A172 (cell line): ENCODE data around the gene NPAS1. TPM values are rescaled to one million over a fixed set of nuclear protein-coding genes. Genes with fewer than 3 reads are reported as not detected.

Experiments used
- DNase-seq: peaks from one replicate; pipeline ENCODE4 v3.0.0-alpha.2; 2015; ENCODE audit warnings: low spot score
- total RNA-seq: library from RNA; depleted of rRNA; stranded (reverse); fragments of >200 nt; shearing (Covaris generic); gene quantifications from 2 replicates; pipeline ENCODE4 v1.2.3, GENCODE V29; 2014; rRNA removed

The NPAS1 gene, protein sequence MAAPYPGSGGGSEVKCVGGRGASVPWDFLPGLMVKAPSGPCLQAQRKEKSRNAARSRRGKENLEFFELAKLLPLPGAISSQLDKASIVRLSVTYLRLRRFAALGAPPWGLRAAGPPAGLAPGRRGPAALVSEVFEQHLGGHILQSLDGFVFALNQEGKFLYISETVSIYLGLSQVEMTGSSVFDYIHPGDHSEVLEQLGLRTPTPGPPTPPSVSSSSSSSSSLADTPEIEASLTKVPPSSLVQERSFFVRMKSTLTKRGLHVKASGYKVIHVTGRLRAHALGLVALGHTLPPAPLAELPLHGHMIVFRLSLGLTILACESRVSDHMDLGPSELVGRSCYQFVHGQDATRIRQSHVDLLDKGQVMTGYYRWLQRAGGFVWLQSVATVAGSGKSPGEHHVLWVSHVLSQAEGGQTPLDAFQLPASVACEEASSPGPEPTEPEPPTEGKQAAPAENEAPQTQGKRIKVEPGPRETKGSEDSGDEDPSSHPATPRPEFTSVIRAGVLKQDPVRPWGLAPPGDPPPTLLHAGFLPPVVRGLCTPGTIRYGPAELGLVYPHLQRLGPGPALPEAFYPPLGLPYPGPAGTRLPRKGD
- total RNA-seq, result 0.22 TPM in 1 of 2 replicates, not detected in the other

DNA sequence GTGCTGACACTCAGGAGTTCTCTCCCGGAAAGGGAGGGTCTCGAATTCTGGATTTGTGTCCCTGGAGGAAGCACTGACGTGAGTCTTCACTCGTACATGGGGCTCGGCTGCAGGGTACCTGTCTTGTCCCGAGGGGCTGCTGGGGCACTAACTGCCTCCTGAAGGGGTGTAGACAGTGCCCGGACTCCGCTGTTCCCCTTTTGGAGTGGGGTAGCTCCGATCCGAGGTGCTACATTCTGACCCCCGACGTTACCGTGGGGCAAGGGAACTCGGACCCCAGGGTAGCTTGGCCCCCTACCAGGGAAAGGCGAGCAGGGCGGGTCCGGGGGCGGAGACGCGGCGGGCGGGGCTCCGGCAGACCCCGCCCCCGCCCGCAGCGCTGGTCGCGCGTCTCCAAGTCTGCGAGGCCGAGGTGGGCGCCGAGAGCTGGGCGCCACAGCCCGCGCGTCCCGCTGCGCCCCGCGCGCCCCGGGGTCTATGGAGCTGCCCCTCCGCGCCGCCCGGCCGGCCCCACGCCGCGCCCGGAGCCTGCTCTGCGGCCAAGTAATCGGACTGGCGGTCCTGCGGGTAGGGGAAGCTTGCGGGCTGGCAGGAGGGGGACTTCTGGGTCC lies at the start of gene NPAS1:
NPAS1 (plus strand) TSS at position 407 of the 611 bp plus-strand sequence. CDS start 1,211 bp downstream, outside the sequence.
- no peak for DNase-seq

GRCh38 chr19:46970815-46971214 lies 48.8 kb upstream of the NPAS1 start:
- DNase-seq, result peak; percentile 38

DNA sequence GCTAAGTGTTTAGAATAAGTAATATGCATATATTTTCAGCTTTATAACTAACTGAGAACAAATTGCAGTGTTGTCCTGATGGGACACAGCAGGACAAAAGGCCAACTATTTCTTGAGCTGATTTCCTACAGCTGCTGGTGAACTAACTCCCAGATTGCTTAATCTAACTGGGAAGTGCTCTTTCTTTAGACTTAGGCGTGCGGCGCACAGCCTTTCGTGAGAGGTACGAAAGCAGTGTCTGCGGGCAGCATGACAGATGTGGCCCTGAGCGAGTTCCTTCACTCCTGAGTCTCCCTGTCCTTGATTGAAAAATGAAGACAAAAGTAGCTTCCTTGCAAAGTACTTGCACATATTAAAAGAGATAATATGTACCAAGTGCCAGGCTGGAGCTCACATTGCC lies 47.3 kb upstream of the NPAS1 start:
- no peak for DNase-seq

DNA sequence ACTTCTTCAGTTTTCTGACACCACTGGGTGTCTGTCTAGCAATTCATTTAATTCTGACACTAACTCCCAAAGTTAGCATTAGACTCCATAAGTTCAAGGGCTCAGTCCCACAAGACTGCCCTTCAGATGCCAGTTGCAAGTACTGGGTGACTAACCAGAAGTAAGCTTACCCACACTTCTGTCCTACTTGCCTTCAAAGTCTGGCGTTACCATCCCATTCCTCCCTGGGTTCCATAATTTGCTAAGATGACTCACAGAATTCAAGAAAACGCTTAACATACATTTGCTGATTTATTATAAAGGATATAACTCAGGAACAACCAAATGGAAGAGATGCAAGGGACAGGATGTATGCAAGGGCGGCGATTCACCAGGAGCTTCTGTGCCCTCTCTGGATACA lies 45.5 kb upstream of the NPAS1 start:
- no peak for DNase-seq

DNA sequence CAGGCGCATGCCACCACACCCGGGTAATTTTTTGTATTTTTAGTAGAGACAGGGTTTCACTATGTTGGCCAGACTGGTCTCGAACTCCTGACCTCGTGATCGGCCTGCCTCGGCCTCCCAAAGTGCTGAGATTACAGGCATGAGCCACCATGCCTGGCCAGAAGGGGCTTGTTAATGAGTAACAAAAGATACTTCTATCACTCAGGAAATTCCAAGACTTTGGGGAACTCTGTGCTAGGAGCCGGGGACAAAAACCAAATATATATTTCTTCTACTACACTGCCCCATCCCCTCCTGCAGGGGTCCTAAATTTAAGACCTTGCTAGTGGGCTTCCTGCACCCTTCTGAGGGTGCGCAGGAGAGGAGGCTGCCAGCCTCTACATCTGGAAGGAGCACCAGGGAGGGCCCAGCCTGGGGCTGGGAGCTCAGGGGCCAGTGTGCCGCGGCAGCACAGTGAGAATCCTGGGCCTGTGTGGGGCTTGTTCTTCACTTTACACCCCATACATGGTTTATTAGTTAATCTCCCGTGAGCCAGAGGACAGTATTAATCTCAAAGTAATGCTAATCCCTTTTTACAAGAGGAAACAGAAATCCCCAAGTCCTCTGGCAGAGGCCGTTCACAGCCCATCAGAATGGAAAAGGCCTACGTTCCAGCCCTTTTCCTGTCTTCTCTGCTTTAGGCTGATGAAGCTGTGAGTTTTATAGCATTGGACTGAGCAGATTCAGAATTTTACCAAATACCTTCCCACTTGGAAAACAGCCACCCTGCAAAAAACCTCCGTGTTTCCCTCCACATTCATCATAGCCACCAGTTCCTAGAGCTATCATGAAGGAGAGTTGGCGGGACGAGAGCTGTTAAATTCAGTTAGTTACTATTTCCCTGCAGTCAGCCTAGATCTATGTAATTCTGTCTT lies 44.4 kb upstream of the NPAS1 start:
- no peak for DNase-seq

- peak; percentile 84 for DNase-seq
Observed at GRCh38 chr19:46975925-46976782, 43.5 kb upstream of the NPAS1 start.

- DNase-seq, result peak; percentile 61
Observed at GRCh38 chr19:46976845-46977320, 42.8 kb upstream of the NPAS1 start.

- DNase-seq, result no peak
Observed at GRCh38 chr19:46977548-46977947, 42.1 kb upstream of the NPAS1 start.

- no peak for DNase-seq
Observed at GRCh38 chr19:46978171-46978869, 41.3 kb upstream of the NPAS1 start.

- DNase-seq, result no peak
Observed at GRCh38 chr19:46979126-46980105, 40.2 kb upstream of the NPAS1 start.

GRCh38 chr19:46980761-46981160 lies 38.9 kb upstream of the NPAS1 start:
- DNase-seq, result no peak

GRCh38 chr19:46981286-46981945 lies 38.2 kb upstream of the NPAS1 start:
- no peak for DNase-seq

GRCh38 chr19:46983097-46983496 lies 36.5 kb upstream of the NPAS1 start:
- no peak for DNase-seq

GRCh38 chr19:46984077-46985010 lies 35.3 kb upstream of the NPAS1 start:
- DNase-seq, result peak; percentile 60

DNA sequence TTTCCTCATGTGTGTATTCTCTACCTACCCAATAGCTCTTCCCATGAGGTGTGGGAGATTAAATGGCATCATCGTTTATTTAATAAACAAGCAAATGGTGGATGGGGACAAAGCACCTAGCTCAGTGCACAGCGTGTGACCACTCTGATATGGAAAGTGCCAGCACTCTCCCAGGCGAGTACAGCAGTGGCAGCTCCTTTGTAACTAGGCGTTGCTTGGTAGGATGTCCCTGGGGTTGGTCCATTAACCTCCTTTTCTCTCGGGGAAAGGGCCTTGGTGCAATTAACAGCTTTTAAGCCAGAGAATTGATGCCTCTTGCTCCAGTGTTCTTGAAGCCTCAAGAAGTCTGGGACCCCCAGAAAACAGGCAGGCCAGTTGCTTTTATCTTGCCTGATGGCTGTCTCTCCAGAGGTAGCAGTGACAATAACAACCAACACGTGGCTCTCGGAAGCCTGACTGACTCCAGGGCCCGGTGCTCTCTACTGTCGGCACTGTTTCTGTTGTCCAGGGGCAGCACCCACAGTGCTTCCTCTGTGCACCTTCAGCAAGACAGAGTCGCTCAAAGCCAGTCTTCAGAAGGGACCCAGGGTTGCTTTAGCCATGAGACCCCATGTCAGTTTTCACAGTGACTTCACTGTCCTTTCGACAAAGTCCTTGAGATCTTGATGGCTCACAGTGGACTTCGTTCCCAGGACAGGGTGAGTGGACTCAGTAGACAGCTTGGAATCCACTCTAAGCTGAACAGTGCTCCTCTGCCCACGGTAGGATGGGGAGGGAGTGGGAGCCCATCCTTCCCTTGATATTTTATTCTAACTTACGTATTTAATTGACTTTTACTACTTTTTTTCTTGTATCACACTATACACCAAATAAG lies 33.9 kb upstream of the NPAS1 start:
- no peak for DNase-seq

- no peak for DNase-seq
Observed at GRCh38 chr19:46988614-46989230, 30.9 kb upstream of the NPAS1 start.
